ENCODE measurements around the gene CHSY1. TPM values are rescaled to one million over a fixed set of nuclear protein-coding genes. Genes with fewer than 3 reads are reported as not detected.

The CHSY1 gene
- total and polyA plus RNA-seq, 2 of the 4 experiments (the other 2 are of a cell fraction) = 40.9 to 53.2 TPM

GRCh38 chr15:101211897-101212296, 40.0 kb downstream of the CHSY1 start:
- Histone ChIP-seq H3K4me1 (ENCODE audit: control insufficient read depth, insufficient read depth, low read length) (peaks cover 10% of the 10 kb centered on the region), H3K4ac (ENCODE audit: low read depth, low read length) (no peak overlapping the region), H3K23ac (ENCODE audit: low read depth, low read length) (no peak overlapping the region; the same call in 1 of the 2 replicates), H4K8ac (ENCODE audit: low read depth in 2 of 2, low read length in 2 of 2) (no peak overlapping the region), H3K9ac (ENCODE audit: low read depth, low read length) (no peak overlapping the region), H3K56ac (ENCODE audit: extremely low read depth, insufficient read depth, low read length) (no peak overlapping the region), H2BK5ac (ENCODE audit: low read depth, low read length, poor library complexity, severe bottlenecking) (no peak overlapping the region), H2AK9ac (replicated peaks; ENCODE audit: low read depth, low read length, poor library complexity) (no peak overlapping the region), H3K9me1 (ENCODE audit: insufficient read depth, low read length) (peaks cover 9% of the 10 kb centered on the region), H3K9me3 (ENCODE audit: control insufficient read depth, insufficient read depth, low read length) (no peaks in the 10 kb centered on the region), H3K14ac (replicated peaks; ENCODE audit: low read depth, low read length) (no peak overlapping the region), H4K91ac (ENCODE audit: insufficient read depth, low read depth, low read length) (no peak overlapping the region), H2AFZ (replicated peaks; ENCODE audit: low read length, poor library complexity) (no peak overlapping the region), H3K27me3 (ENCODE audit: control insufficient read depth, insufficient read depth, low read length) (no peaks in the 10 kb centered on the region), H2BK15ac (ENCODE audit: low read depth, low read length) (no peak overlapping the region), H3K36me3 (ENCODE audit: control insufficient read depth, insufficient read depth, low read length) (peaks cover 10% of the 10 kb centered on the region), H2BK20ac (ENCODE audit: low read depth, low read length) (no peak overlapping the region), H3K79me1 (ENCODE audit: low read depth in 1 of 2, low read length in 2 of 2) (peaks cover 0 to 54% of the 10 kb centered on the region in 2 experiments; a peak in 2 of 4 replicates), H3K4me3 (ENCODE audit: insufficient read depth, low read depth, low read length) (no peak overlapping the region), H4K20me1 (ENCODE audit: insufficient read depth, low read length) (peaks cover 74% of the 10 kb centered on the region), H3K18ac (ENCODE audit: low read depth, low read length) (no peak overlapping the region), H3K27ac (ENCODE audit: insufficient read depth, low read length) (no peak overlapping the region), H4K5ac (ENCODE audit: low read depth, low read length) (no peak overlapping the region), H2AK5ac (ENCODE audit: low read depth, low read length) (no peak overlapping the region), H3K4me2 (ENCODE audit: low read depth, low read length) (no peak overlapping the region), H2BK120ac (ENCODE audit: low read depth, low read length) (no peak overlapping the region)
- TF ChIP-seq NFE2L2 (IDR thresholded peaks at IDR 0.05; ENCODE audit: low read depth, low read length) (no peak), MAZ (IDR thresholded peaks at IDR 0.05; ENCODE audit: borderline replicate concordance, low read depth, low read length) (no peak), RCOR1 (IDR thresholded peaks at IDR 0.05; ENCODE audit: insufficient replicate concordance, low read length) (no peak), SMC3 (IDR thresholded peaks at IDR 0.05; ENCODE audit: low read depth, low read length) (no peak), POLR2A (IDR thresholded peaks at IDR 0.05; ENCODE audit: low read depth, low read length) (no peak), ELK1 (IDR thresholded peaks at IDR 0.05; ENCODE audit: borderline replicate concordance, low read depth, low read length) (no peak), MXI1 (IDR thresholded peaks at IDR 0.05; ENCODE audit: borderline replicate concordance, low read depth, low read length) (no peak), MAFK (IDR thresholded peaks at IDR 0.05; ENCODE audit: low read depth, low read length) (no peak), CHD1 (IDR thresholded peaks at IDR 0.05; ENCODE audit: low read depth, low read length) (no peak), CTCF (conservative IDR thresholded peaks at IDR 0.05; ENCODE audit: low read depth, low read length) (no peak), RFX5 (IDR thresholded peaks at IDR 0.05; ENCODE audit: low read depth, low read length) (no peak), RAD21 (IDR thresholded peaks at IDR 0.05; ENCODE audit: low read length) (no peak), USF2 (IDR thresholded peaks at IDR 0.05; ENCODE audit: low read depth, low read length) (no peak), CEBPB (IDR thresholded peaks at IDR 0.05; ENCODE audit: low read depth, low read length) (no peak), FOS (IDR thresholded peaks at IDR 0.05; ENCODE audit: low read depth, low read length) (no peak)
- dilution Hi-C loops (cut with HindIII; ENCODE audit: low sequenced_read_pairs, unreplicated experiment) (no loop called here), intact Hi-C loops (cut with micrococcal nuclease) (no loop called here), in situ Hi-C loops (cut with MboI; ENCODE audit: low sequenced_read_pairs) (no loop called here)
- CTCF ChIA-PET = no interaction called here
- DNase-seq (no peak), ATAC-seq (ENCODE audit: low read depth) (no peak)
- POLR2A ChIA-PET (ENCODE audit: unreplicated experiment) = no interaction called here
- no CpG with 5 or more reads among the region's 4 CpGs for WGBS, 2 experiments (ENCODE audit: extremely low coverage in 2 of 2, insufficient read length in 1 of 2)
- no TSS peak for BruUV-seq (replicated peaks)
